Liver (tissue), 3 donors: ENCODE results near the gene PHF21B.

Experiments used
- HNF4G ChIP-seq: IDR thresholded peaks from 2 replicates; pipeline ENCODE4 v1.6.1; 2016; ENCODE audit warnings: antibody characterized with exemption
- TAF1 ChIP-seq: conservative IDR thresholded peaks from 2 replicates; pipeline ENCODE4 v1.6.1; 2016; ENCODE audit warnings: antibody characterized with exemption, mild to moderate bottlenecking
- YY1 ChIP-seq: IDR thresholded peaks from 2 replicates; pipeline ENCODE4 v1.6.1; 2016; ENCODE audit warnings: antibody characterized with exemption, mild to moderate bottlenecking
- TF ChIP-seq, protein P1 (sequence below): fragments of 150-350 bp; IDR thresholded peaks from 2 replicates; pipeline ENCODE4 v1.5.1; 2017; ENCODE audit warnings: improper control_type of control experiment, low read depth, low read length; ENCODE audit not compliant: missing input control
- donor health status: healthy.
- donor health status: healthy.

DNA sequence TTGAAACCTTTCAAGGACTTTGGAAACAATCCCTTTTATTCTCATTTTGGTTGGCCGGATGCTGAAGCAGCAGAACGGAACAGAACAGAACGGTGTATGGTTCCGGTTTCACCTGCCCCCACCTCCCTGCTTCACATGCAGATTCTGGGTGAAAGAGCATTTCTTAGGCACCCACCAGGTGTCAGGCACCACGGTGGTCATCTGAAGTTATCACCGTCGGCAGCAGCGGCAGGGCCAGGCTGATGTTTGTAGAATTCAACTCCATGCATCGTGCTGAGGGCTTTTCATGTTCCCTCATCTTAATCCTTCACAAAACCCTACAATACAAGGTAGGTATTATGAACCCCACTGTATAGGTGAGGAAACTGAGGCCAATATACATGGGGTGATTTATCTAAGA lies 13.6 kb upstream of the PHF21B start:
- TF ChIP-seq, protein P1, sequence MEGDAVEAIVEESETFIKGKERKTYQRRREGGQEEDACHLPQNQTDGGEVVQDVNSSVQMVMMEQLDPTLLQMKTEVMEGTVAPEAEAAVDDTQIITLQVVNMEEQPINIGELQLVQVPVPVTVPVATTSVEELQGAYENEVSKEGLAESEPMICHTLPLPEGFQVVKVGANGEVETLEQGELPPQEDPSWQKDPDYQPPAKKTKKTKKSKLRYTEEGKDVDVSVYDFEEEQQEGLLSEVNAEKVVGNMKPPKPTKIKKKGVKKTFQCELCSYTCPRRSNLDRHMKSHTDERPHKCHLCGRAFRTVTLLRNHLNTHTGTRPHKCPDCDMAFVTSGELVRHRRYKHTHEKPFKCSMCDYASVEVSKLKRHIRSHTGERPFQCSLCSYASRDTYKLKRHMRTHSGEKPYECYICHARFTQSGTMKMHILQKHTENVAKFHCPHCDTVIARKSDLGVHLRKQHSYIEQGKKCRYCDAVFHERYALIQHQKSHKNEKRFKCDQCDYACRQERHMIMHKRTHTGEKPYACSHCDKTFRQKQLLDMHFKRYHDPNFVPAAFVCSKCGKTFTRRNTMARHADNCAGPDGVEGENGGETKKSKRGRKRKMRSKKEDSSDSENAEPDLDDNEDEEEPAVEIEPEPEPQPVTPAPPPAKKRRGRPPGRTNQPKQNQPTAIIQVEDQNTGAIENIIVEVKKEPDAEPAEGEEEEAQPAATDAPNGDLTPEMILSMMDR: no peak
- TF ChIP-seq YY1 (no peak), HNF4G (no peak), TAF1 (no peak)
